NB4 (cell line): ENCODE results near the gene RARRES1.

Experiments used
- POLR2A ChIP-seq: IDR thresholded peaks from 2 replicates; pipeline ENCODE4 v1.6.1; 2011; ENCODE audit warnings: mild to moderate bottlenecking; ENCODE audit not compliant: insufficient read length; ENCODE audit errors: extremely low read depth
- TF ChIP-seq, protein P1 (sequence below): IDR thresholded peaks from one replicate; pipeline ENCODE4 v1.5.1; 2012; ENCODE audit warnings: low read depth, low read length

DNA sequence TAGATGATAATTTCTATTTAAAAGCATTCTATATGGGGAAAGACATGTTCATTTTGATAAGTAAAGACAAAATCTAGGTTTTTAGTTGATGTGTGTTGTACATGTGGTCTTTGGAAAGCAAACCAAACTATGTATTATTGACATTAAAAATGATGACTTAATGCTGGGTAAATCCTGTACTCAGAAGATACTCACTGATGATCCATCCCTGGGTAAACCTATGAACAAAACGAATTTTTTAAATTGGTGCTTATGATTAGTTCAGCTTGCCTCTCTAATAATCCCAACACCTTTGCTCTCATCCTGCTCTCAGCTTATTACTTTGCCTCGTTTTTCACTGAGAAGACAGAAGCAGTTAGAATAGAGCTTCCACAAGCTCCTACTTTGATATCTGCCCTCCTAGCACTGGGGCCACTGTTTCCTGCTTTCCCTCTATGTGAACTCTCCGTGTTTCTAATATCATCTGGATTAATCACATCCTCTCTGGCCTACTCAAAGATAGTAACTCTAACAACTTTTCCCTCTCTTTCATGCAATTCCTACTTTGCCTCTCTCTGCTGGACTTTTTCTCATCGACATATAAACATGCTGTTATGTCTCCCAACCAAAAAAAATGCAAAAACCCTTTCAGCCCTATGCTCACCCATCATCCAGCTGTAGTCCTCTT is 29.3 kb downstream of the RARRES1 start:
- TF ChIP-seq, protein P1, sequence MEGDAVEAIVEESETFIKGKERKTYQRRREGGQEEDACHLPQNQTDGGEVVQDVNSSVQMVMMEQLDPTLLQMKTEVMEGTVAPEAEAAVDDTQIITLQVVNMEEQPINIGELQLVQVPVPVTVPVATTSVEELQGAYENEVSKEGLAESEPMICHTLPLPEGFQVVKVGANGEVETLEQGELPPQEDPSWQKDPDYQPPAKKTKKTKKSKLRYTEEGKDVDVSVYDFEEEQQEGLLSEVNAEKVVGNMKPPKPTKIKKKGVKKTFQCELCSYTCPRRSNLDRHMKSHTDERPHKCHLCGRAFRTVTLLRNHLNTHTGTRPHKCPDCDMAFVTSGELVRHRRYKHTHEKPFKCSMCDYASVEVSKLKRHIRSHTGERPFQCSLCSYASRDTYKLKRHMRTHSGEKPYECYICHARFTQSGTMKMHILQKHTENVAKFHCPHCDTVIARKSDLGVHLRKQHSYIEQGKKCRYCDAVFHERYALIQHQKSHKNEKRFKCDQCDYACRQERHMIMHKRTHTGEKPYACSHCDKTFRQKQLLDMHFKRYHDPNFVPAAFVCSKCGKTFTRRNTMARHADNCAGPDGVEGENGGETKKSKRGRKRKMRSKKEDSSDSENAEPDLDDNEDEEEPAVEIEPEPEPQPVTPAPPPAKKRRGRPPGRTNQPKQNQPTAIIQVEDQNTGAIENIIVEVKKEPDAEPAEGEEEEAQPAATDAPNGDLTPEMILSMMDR = no peak
- no peak for TF ChIP-seq POLR2A
